ENCODE results near the gene STXBP5L. TPM values are rescaled to one million over a fixed set of nuclear protein-coding genes. Genes with fewer than 3 reads are reported as not detected.
"Not testable (repeated sequence)": the region's sequence is repeated elsewhere in the genome, so short reads cannot be mapped to it uniquely, and the experiment has no call there.

STXBP5L gene
- total and polyA plus RNA-seq, 9 donors, result 2.5 to 50.2 (median 18.3) TPM

DNA sequence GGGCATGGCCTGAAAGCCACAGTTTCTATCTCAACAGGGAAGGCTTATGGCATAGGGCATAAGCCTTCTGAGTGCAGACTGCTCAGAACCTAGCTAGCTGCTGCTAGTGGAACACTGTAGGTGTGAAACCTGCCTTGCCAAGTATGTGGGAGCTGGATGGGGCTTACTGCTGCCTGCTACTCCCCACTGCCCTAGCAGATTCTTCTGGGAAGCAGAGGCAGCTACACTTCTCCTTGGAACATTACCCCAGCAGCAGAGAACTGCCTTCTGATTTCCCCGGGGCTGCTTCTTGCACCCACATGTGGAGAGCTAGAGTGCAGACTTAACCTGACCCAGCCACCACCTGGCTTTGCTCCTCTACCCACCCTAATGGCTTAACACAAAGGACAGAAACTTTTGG, 422.1 kb downstream of the STXBP5L start:
- TF ChIP-seq POLR2A (IDR thresholded peaks at IDR 0.05) (no peak), EP300 (IDR thresholded peaks at IDR 0.05) (no peak)
- TF ChIP-seq, protein P1, sequence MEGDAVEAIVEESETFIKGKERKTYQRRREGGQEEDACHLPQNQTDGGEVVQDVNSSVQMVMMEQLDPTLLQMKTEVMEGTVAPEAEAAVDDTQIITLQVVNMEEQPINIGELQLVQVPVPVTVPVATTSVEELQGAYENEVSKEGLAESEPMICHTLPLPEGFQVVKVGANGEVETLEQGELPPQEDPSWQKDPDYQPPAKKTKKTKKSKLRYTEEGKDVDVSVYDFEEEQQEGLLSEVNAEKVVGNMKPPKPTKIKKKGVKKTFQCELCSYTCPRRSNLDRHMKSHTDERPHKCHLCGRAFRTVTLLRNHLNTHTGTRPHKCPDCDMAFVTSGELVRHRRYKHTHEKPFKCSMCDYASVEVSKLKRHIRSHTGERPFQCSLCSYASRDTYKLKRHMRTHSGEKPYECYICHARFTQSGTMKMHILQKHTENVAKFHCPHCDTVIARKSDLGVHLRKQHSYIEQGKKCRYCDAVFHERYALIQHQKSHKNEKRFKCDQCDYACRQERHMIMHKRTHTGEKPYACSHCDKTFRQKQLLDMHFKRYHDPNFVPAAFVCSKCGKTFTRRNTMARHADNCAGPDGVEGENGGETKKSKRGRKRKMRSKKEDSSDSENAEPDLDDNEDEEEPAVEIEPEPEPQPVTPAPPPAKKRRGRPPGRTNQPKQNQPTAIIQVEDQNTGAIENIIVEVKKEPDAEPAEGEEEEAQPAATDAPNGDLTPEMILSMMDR (IDR thresholded peaks at IDR 0.05), result no peak
- Histone ChIP-seq H3K27me3 (no peaks in the 10 kb centered on the region), H3K36me3 (no peaks in the 10 kb centered on the region), H3K4me3 (no peak overlapping the region), H3K9me3 (no peaks in the 10 kb centered on the region), H3K4me1 (ENCODE audit: insufficient read depth) (no peaks in the 10 kb centered on the region), H3K27ac (no peak overlapping the region)
- intact Hi-C loops (cut with DNase I), result no loop called here
- 81 to 92% (median 84%) methylated on average over 1 of the region's 1 CpG for WGBS, 3 donors
- DNase-seq, result no peak

DNA sequence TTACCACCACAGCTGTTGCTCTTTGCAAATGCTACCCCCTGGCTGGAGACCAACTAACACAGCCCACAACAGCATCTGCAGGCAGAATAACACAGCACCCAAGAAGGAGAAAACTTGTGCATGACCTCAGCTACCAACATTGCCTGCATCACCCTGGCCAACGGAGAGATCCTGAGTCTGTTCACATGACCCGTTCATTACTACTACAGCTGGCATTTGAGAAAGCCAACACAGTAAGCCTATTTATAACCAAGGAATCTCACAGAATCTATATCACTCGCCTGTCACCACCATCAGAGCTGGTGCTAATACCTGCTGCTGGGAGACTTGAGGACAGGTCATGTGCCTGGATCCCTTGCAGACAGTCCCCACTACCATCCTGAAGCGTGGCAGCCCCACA, 422.6 kb downstream of the STXBP5L start:
- H3K9me3 ChIP-seq, result no peaks in the 10 kb centered on the region
- intact Hi-C loops (cut with DNase I), result no loop called here
- no peak overlapping the region for H3K27ac ChIP-seq
- H3K27me3 ChIP-seq, result no peaks in the 10 kb centered on the region
- H3K4me1 ChIP-seq (ENCODE audit: insufficient read depth), result no peaks in the 10 kb centered on the region
- TF ChIP-seq POLR2A (IDR thresholded peaks at IDR 0.05), result no peak
- TF ChIP-seq, protein P1 (IDR thresholded peaks at IDR 0.05), result no peak
- no peak for TF ChIP-seq EP300 (IDR thresholded peaks at IDR 0.05)
- no peak overlapping the region for H3K4me3 ChIP-seq
- WGBS, 3 donors, result 87 to 93% (median 90%) methylated on average over 4 of the region's 4 CpGs
- no peak for DNase-seq
- H3K36me3 ChIP-seq, result no peaks in the 10 kb centered on the region

DNA sequence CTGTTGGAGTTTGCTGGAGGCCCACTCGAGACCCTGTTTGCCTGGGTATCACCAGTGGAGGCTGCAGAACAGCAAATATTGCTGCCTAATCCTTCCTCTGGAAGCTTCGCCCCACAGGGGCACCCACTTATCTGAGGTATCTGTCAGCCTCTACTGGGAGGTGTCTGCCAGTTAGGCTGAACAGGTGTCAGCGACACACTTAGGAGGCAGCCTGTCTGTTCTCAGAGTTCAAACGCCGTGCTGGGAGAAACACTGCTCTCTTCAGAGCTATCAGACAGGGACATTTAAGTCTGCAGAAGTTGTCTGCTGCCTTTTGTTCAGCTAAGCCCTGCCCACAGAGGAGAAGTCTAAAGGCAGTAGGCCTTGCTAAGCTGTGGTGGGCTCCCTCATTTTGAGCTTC, 448.0 kb downstream of the STXBP5L start:
- intact Hi-C loops (cut with DNase I); H3K9me3 ChIP-seq; H3K4me3 ChIP-seq; H3K27me3 ChIP-seq; H3K27ac ChIP-seq; H3K4me1 ChIP-seq (ENCODE audit: insufficient read depth); H3K36me3 ChIP-seq; DNase-seq: not testable (repeated sequence)
- WGBS, 3 donors, result 89 to 91% (median 90%) methylated on average over 5 of the region's 5 CpGs

DNA sequence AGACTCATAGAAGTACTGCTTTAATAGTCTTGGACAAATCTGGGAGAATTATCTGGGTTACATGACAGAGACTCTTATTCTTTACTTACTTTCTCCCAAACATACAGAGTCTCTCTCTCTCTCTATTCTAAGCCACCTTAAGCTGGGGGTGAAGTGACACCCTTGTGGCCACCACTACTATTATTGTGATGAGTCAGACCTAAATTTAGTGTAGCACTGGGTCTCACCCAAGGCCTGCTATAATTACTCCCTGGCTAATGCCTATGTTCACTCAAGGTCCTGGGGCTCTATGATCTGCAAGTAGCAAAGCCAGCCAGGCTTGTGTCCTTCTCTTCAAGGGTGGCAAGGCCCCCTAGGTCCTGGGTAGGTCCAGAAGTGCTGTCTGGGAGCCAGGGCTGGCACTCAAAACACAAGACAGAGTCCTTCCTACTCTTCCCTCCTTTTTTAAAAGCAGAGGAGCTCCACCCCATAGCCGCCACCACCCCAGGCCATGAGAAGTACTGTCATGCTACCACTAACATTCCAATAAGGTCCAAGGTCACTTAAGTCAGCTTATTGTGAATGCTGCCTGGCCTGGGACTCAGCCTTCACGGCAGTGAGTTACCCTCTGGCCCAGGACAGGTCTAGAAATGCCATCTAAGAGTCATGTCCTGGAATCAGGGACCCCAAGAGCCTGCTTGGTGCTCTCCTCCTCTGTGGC, 454.2 kb downstream of the STXBP5L start:
- WGBS, 3 donors, result 74 to 81% (median 74%) methylated on average over 2 of the region's 2 CpGs
- TF ChIP-seq POLR2A (IDR thresholded peaks at IDR 0.05) (no peak), EP300 (IDR thresholded peaks at IDR 0.05) (no peak)
- TF ChIP-seq, protein P1 (IDR thresholded peaks at IDR 0.05), result no peak
- Histone ChIP-seq H3K27ac (no peak overlapping the region), H3K4me3 (no peak overlapping the region), H3K4me1 (ENCODE audit: insufficient read depth) (no peaks in the 10 kb centered on the region), H3K9me3 (no peaks in the 10 kb centered on the region), H3K27me3 (no peaks in the 10 kb centered on the region), H3K36me3 (no peaks in the 10 kb centered on the region)
- intact Hi-C loops (cut with DNase I), result no loop called here
- DNase-seq, result no peak

DNA sequence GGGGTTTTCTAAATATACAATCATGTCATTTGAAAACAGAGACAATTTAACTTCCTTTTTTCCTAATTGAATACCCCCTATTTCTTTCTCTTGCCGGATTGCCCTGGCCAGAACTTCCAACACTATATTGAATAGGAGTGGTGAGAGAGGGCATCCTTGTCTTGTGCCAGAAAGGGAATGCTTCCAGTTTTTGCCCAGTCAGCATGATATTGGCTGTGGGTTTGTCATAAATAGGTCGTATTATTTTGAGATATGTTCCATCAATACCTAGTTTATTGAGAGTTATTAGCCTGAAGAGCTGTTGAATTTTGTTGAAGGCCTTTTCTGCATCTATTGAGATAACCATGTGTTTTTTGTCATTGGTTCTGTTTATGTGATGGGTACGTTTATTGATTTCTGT, 480.3 kb downstream of the STXBP5L start:
- H3K4me1 ChIP-seq (ENCODE audit: insufficient read depth); DNase-seq; H3K36me3 ChIP-seq; intact Hi-C loops (cut with DNase I); H3K4me3 ChIP-seq; H3K9me3 ChIP-seq; H3K27me3 ChIP-seq; H3K27ac ChIP-seq: not testable (repeated sequence)
- WGBS, 3 donors, result 82 to 88% (median 85%) methylated on average over 3 of the region's 3 CpGs

DNA sequence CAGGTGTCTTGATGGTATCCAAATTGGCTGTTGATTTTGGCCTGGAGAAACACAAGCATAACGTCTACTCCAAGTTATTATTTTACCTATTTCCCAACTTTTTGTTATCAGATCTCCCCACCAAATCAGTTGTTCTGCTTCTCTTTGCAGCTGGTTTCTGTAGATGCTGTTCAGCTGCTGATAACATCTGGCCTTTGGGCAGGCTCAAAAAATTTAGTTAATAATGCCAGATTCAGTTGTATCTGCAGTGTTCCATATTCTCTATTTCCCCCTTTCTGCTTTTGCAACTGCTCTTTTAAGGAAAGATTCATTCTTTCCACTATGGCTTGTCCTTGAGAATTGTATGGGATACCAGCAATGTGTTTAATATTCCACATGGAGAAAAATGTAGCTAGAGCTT, 488.0 kb downstream of the STXBP5L start:
- 0% methylated on average over 1 of the region's 1 CpG; no CpG with 5 or more reads in 2 of the 3 donors for WGBS, 3 donors
- H3K9me3 ChIP-seq; H3K27me3 ChIP-seq; H3K36me3 ChIP-seq; intact Hi-C loops (cut with DNase I); DNase-seq; H3K27ac ChIP-seq; H3K4me1 ChIP-seq (ENCODE audit: insufficient read depth); H3K4me3 ChIP-seq: not testable (repeated sequence)

DNA sequence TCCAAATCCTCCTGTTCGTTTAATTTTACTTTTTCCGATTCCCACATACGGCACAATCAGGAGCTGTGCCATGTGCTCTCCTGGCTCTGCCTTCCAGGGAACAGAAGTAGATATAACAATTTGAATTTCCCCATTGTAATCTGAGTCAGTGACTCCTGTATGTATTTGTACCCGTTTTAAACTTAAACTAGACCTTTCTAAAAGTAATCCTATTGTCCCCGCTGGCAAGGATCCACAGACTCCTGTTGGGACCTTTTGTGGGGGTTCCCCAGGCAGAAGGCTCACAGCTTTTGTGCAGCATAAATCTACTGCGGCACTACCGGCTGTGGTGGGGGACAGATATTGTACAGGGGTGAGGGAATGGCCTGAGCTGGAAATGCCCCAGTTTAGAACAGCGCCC, 490.0 kb downstream of the STXBP5L start:
- H3K27me3 ChIP-seq; H3K4me3 ChIP-seq; H3K4me1 ChIP-seq (ENCODE audit: insufficient read depth); intact Hi-C loops (cut with DNase I); H3K9me3 ChIP-seq; DNase-seq; H3K36me3 ChIP-seq; H3K27ac ChIP-seq: not testable (repeated sequence)
- WGBS, 3 donors, result 19 to 41% (median 26%) methylated on average over 8 of the region's 8 CpGs

All from ovary (tissue), 9 donors.